ENCODE measurements around the gene ZG16B. TPM values are rescaled to one million over a fixed set of nuclear protein-coding genes. Genes with fewer than 3 reads are reported as not detected.

Gene ZG16B
- total RNA-seq, 1 experiment from 2014 or later: 0.34 TPM

- no peak overlapping the region for H3K4me3 Mint-ChIP-seq (ENCODE audit: unreplicated experiment)
- no peak overlapping the region for H3K27ac Mint-ChIP-seq (ENCODE audit: unreplicated experiment)
- intact Hi-C loops (cut with micrococcal nuclease; ENCODE audit: unreplicated experiment): loop anchor here (5.0 kb wide), 1 partner anchor 107 kb away; the partner anchor contains the start of gene SRRM2
- BruUV-seq (replicated peaks): no TSS peak
- Histone ChIP-seq H3K36me3 (ENCODE audit: control insufficient read depth, insufficient read depth, low read length) (peaks cover 9% of the 10 kb centered on the region), H3K27me3 (replicated peaks; ENCODE audit: control insufficient read depth, insufficient read depth, low read length) (no peaks in the 10 kb centered on the region), H3K9me3 (peaks cover 12% of the 10 kb centered on the region), H3K4me1 (peaks cover 10% of the 10 kb centered on the region; the same call in 1 of the 2 replicates), H3K4me3 (ENCODE audit: low read depth, low read length) (no peak overlapping the region)
- no peaks in the 10 kb centered on the region for H3K27me3 Mint-ChIP-seq (ENCODE audit: insufficient read depth, unreplicated experiment)
- ChIA-PET POLR2A (no interaction called here), CTCF (interaction anchor here (2.1 kb wide), 1 partner anchor 21 kb away, joined by 8 read pairs; no protein-coding TSS in a partner anchor)
- TF ChIP-seq CTCF (IDR thresholded peaks at IDR 0.05; ENCODE audit: insufficient read depth in 1 of 2, low read depth in 1 of 2, low read length in 1 of 2, severe bottlenecking in 1 of 2, unreplicated experiment in 1 of 2): no peak
- peaks cover 37% of the 10 kb centered on the region for H3K36me3 Mint-ChIP-seq (ENCODE audit: insufficient read depth, unreplicated experiment)
- DNase-seq: no peak
- H3K9me3 Mint-ChIP-seq (ENCODE audit: unreplicated experiment): peaks cover 3% of the 10 kb centered on the region
- peaks cover under 1% of the 10 kb centered on the region for H3K4me1 Mint-ChIP-seq (ENCODE audit: low read depth, unreplicated experiment)
Measured at GRCh38 chr16:2859686-2860265, 29.7 kb downstream of the ZG16B start.

DNA sequence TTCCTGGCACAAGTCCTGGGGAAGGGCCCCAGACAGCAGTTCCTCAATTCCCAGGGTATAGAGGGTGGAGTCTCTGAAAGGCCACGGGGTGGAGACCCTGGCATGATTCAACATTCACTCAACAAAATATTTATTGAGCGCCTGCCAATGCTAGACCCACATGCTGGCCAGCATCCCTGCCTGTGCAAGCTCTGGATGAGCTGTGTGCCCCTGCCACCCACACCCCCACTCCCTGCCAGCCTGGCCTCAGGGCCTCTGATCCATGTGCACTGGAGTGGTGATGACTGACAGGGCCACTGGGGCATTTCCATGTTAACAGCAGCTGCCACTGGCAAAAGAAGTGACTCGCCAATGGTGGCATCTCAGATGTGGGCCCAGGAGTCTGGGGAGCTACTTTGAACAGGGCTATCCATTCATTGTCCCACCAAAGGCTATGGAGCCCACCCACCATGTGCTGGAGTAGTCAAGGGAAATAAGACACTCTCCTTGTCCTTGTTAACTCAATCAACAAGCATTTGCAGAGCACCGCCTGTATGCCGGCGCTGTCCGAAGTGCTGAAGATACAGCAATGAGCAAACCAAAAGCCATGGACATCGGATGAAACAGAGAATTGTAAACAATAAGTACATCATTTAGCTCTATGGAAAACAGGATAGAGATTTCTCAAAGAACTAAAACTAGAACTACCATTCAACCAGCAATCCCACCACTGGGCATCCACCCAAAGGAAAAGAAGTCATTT lies 30.9 kb downstream of the ZG16B start:
- Histone ChIP-seq H3K4me3 (ENCODE audit: low read depth, low read length) (no peak overlapping the region), H3K27me3 (replicated peaks; ENCODE audit: control insufficient read depth, insufficient read depth, low read length) (no peaks in the 10 kb centered on the region), H3K9me3 (peaks cover 10% of the 10 kb centered on the region), H3K36me3 (ENCODE audit: control insufficient read depth, insufficient read depth, low read length) (peaks cover 2% of the 10 kb centered on the region; the same call in 1 of the 2 replicates), H3K4me1 (peaks cover 8% of the 10 kb centered on the region; the same call in 1 of the 2 replicates)
- H3K4me3 Mint-ChIP-seq (ENCODE audit: unreplicated experiment): no peak overlapping the region
- POLR2A ChIA-PET: no interaction called here
- no peak for TF ChIP-seq CTCF (IDR thresholded peaks at IDR 0.05; ENCODE audit: insufficient read depth in 1 of 2, low read depth in 1 of 2, low read length in 1 of 2, severe bottlenecking in 1 of 2, unreplicated experiment in 1 of 2)
- DNase-seq: peak in 1 of 2 experiments; percentile 47
- peaks cover 26% of the 10 kb centered on the region for H3K36me3 Mint-ChIP-seq (ENCODE audit: insufficient read depth, unreplicated experiment)
- no peak overlapping the region for H3K27ac Mint-ChIP-seq (ENCODE audit: unreplicated experiment)
- no peaks in the 10 kb centered on the region for H3K27me3 Mint-ChIP-seq (ENCODE audit: insufficient read depth, unreplicated experiment)
- no peaks in the 10 kb centered on the region for H3K4me1 Mint-ChIP-seq (ENCODE audit: low read depth, unreplicated experiment)
- no TSS peak for BruUV-seq (replicated peaks)
- no peaks in the 10 kb centered on the region for H3K9me3 Mint-ChIP-seq (ENCODE audit: unreplicated experiment)
- intact Hi-C loops (cut with micrococcal nuclease; ENCODE audit: unreplicated experiment): no loop called here
- CTCF ChIA-PET: interaction anchor here (0.5 kb wide), 1 partner anchor 90 kb away, joined by 3 read pairs; no protein-coding TSS in a partner anchor

- H3K27me3 ChIP-seq (replicated peaks; ENCODE audit: control insufficient read depth, insufficient read depth, low read length): no peaks in the 10 kb centered on the region
- POLR2A ChIA-PET: no interaction called here
- no peak for TF ChIP-seq CTCF (IDR thresholded peaks at IDR 0.05; ENCODE audit: insufficient read depth in 1 of 2, low read depth in 1 of 2, low read length in 1 of 2, severe bottlenecking in 1 of 2, unreplicated experiment in 1 of 2)
- no peak overlapping the region for H3K4me3 Mint-ChIP-seq (ENCODE audit: unreplicated experiment)
- H3K27ac Mint-ChIP-seq (ENCODE audit: unreplicated experiment): no peak overlapping the region
- no peaks in the 10 kb centered on the region for H3K9me3 Mint-ChIP-seq (ENCODE audit: unreplicated experiment)
- intact Hi-C loops (cut with micrococcal nuclease; ENCODE audit: unreplicated experiment): no loop called here
- no TSS peak for BruUV-seq (replicated peaks)
- no peak for DNase-seq
- no peaks in the 10 kb centered on the region for H3K4me1 Mint-ChIP-seq (ENCODE audit: low read depth, unreplicated experiment)
- H3K36me3 Mint-ChIP-seq (ENCODE audit: insufficient read depth, unreplicated experiment): no peaks in the 10 kb centered on the region
- H3K4me1 ChIP-seq: no peaks in the 10 kb centered on the region
- H3K27me3 Mint-ChIP-seq (ENCODE audit: insufficient read depth, unreplicated experiment): peaks cover 3% of the 10 kb centered on the region
- CTCF ChIA-PET: no interaction called here
- no peak overlapping the region for H3K4me3 ChIP-seq (ENCODE audit: low read depth, low read length)
- H3K36me3 ChIP-seq (ENCODE audit: control insufficient read depth, insufficient read depth, low read length): no peaks in the 10 kb centered on the region
- peaks cover 8% of the 10 kb centered on the region for H3K9me3 ChIP-seq
Measured at GRCh38 chr16:2865651-2866050, 35.5 kb downstream of the ZG16B start.
